NCI-H345 treated with DMSO at 0.1 percent for 48 hours (cell line): ENCODE measurements around the gene RPL34.
"Not testable (repeated sequence)": the region's sequence is repeated elsewhere in the genome, so short reads cannot be mapped to it uniquely, and the experiment has no call there.

ENCODE experiments used
- DNase-seq: peaks from one replicate; lab custom pipeline; 2025; ENCODE audit not compliant: unreplicated experiment; lab: John Stamatoyannopoulos, UW

Gene RPL34

DNA sequence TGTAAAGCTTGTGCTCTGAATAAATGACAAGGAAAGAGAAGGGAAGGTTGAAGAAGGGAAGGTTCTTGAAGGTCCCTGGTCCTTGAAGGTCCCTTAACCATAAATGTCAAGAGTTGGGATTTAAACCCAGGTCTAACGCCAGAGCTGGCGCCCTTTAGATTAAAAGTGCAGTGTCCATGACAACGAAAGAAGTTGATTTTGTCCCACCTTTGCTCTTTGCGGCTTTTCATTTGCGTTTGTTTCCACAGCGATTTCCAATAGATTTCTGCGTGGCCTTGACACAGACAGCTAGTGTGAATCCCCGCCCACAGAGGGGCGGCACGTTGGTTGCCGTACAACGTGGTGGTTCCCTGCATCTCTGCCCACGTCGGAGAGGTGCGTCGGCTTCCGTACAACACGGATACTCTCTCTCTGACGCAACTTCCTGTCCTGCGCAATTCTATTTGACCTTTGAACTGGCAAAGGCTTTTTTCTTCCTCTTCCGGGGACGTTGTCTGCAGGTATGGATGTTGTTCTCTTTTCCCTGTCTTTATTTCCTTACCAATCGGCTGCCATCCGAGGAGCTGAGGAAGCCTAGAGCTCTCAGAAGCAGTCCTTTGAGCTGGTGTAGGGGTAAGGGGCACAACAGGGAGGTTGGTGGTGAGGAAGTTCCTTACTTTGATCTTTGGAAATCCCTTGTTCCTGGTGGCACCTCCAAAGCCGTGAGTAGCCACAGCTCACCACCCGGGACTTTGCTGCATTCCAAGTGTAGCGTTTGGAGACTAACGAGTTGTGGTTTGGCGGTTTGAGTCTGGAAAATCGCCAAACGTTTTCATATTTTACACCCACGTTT, at the start of gene RPL34:
Gene RPL34, plus strand, starts transcription at position 476 of the 832 bp plus-strand sequence. CDS start 1,384 bp downstream, outside the sequence.
- DNase-seq: peak; percentile 84

DNA sequence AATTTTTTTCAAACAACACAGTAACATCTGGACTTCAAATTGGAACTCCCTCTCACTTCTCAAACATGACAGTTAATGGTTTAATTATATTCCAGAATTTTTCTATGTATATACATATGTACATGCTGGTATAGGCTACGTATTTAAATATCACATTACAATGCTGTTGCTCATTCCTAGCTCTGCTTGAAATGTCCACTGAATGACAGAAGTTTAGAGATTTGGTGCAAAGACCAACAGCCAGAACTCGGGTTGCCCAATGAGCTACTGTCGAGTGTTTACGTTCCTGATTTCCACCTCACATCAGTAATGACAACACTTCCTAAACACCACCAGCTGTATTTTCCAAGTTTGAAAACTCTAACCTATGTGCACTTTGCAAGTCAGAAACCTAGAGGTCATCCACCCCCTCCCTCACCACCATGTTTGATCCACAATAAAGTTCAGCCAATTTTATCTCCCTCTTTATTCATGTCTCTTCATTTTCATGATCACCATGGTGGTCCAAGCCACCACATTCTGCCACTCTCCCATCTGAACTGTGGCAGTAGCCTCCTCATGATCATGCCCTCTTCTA, 49.3 kb upstream of the RPL34 start:
- DNase-seq: no peak

DNA sequence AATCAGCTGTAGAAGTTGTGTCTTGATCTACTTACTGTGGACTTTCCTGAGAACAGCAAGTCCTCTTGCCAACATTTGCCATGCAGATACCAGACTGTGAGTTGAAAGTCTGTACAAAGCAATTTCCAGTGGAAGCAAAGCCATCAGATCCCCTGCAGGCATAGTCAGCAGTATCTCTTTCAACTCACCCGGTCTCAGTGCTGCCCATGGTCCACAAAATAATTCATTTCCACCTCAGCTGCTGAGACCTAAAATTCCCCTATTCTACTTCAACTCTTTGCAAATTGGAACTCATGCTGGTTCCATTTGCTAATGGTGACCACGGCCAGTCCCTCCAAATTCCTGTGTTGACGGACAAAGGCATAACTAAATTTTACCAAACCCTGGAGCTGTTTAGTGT, 46.0 kb upstream of the RPL34 start:
- no peak for DNase-seq

DNA sequence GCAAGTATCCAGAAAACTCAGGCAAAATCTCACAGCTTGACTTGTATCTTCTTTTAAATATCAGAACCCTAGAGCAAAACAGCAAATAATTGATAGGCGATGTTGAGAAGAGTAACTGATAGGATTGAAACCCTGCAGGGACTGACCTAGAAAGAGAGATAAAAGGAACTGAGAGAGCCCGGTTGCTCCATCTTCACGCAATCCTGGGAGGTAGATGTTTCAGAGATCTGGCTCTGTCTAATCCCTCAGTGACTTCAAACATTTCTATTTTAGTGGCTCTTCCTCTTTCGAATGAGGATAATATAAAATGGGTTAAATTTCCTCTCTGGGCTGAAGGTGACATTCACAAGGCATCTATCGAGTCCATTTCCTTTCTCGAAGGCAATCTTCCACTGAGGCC, 39.3 kb upstream of the RPL34 start:
- no peak for DNase-seq

DNA sequence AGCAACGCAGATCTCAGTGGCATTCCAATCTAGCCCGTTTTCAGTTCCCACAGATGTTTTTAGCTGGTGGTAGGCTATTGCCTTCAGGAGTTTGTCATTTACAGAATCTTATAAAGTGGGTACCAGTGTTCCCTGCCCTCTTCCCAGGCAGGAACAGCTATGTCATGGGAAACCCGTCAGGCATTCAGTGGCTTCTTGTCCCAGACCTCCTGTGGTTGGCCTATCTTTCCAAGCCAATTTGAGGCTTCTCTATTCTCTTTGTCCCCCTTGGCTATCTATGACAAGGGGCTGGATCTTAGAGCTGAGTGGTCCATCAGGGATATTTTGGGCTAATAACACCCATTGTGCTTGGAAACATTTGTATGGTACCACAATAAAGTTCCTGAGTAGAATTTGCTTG, 33.6 kb upstream of the RPL34 start:
- no peak for DNase-seq

DNA sequence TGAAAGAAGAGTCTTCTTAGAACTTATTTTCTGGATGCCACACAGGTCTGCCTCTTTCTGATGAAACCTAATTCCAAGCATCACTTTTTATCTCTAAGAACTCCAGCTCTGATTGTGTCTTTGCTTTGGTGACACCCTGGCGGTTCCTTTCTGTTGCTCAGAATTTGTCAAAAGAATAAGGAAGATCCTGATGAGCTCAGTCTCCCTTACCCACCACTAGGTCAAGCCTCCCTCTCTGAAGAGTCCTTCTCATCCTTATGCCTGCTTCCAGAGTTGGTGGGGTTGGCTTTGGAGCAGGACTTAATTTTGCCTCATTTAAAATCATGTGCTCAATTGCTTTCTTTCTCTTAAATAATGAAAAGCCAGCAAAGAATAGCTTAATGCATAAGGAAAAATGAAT, 31.5 kb upstream of the RPL34 start:
- no peak for DNase-seq

DNA sequence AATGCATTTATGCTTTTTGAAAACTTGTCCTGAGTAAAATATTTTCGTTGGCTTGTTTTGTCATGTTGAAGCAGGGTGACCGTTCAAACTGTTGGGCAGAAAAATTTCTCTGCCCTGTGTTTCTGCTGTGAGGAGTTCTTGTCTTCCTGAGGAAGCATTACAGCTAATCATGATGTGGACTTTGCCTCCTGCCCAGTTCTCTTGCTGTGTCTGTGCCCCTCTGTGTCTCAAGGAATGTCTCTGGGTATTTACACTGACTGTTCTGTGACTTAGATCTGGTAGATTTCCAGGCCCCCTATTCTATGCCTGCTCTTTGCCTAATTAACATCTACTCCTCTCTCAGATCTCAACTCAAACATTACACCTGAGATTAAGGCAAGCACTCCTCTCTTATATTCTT, 30.4 kb upstream of the RPL34 start:
- DNase-seq: no peak

DNA sequence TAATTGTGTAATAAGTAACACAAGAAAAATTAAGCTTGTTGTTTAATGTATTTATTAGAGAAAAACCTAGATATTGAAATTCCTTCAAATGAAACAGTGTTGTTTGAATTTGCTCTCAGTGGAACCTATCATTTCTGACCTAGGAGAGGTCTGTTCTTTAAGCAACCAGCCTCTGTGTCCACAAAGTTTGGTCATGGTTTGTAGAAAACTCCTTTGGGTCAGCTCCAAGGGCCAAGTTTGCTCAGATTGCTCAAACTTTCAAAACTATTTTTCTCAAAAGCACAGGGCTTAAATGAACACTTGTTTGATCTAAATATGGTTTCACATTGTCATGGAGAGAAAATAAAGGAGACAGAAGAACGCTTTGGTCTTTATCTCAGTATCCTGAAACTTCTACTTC, 29.6 kb upstream of the RPL34 start:
- no peak for DNase-seq

DNA sequence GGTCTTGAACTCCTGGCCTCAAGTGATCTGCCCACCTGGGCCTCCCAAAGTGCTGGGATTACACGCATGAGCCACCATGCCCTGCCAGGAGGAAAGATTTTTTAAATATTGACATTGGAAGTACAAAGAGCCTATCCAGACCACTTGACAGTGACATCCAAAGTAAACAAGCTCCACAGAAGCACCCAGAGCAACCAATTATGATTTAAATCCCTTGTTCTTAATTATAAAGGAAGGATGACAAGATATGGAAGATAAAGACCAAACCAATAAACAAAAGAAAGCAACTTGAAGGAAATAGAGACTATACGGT, 27.7 kb upstream of the RPL34 start:
- DNase-seq: peak; percentile 22

DNA sequence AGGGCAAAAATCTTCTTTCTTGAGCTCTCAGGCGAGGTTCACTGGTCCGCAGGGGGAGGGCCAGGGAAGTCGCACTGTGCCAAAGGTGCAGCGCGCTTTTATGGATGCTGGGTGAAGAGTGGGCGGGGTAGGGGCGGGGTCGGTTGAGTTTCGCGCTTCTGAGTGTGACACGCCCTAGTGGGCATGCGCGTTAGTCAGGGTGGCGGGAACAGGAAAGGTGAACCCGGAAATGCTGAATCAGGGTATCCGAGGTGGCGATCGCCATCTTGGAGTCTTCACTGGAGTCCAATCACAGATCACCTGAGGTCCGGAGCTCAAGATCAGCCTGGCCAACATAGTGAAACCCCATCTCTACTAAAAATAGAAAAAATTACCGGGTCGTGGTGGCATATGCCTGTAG, 26.1 kb upstream of the RPL34 start:
- not testable (repeated sequence) for DNase-seq

DNA sequence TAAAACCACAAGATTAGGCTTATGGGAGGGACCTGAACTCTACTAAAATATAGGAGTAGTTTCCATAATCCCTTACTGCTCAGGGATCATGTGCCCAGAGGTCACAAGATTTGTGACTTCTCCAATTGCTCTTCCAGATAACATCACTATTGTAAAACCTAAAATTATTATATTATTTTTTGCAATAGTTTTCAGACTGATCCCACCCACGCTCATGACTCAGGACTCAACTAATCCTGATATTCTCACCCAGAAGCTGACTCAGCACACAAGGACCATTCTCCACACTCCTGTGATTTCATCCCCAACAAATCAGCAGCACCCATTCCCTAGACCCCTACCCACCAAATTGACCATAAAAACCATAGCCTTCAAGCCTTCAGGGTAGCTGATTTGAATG, 24.0 kb upstream of the RPL34 start:
- DNase-seq: no peak

DNA sequence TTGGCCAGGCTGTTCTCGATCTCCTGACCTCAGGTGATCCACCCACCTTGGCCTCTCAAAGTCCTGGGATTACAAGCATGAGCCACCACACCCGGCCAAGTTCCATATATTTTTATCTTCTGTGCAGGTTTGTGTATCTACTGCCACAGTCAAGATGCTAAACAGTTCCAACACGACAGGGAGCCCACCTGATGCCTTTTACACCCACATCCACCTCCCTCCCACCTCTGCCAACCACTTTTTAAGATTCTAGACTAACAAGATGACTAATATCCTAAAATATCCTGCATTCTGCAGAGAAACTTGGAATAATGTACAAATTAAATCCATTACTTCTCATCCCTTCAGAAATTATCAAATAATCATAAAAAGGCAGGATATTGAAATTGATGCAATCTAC, 19.3 kb upstream of the RPL34 start:
- no peak for DNase-seq

DNA sequence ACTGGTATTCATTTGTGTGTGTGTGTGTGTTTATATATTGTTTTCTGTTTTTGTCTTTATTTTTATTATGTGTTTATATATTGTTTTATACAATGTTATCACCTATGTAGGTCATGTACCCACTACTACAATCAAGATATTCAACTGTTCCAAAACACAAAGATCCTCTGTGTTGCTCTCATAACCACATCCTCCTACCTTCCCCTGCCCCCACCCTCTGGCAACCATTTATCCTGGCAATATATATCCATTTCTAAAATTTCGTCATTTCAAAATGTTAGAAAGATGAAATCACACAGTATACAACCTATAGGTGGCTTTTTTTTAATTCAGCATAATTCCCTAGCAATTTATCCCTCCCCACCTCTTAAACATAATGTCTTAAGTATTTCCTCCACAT, 18.8 kb upstream of the RPL34 start:
- no peak for DNase-seq

DNA sequence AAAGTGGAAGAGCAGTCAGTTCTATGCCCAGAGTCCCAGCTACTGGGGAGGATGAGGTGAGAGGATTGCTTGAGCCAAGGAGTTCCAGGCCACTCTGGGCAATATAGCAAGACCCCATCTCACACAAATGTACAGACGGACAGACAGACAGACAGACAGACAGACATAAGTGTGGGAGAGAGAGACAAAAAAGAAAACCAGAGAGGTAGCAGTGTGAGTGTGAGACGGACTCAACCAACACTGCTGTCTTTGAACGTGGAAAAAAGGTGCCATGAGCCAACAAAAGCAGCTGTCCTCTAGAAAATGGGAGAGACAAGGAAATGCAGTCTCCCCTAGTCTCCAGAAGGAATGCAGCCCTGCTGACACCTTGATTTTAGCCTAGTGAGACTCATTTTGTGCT, 18.2 kb upstream of the RPL34 start:
- DNase-seq: no peak

DNA sequence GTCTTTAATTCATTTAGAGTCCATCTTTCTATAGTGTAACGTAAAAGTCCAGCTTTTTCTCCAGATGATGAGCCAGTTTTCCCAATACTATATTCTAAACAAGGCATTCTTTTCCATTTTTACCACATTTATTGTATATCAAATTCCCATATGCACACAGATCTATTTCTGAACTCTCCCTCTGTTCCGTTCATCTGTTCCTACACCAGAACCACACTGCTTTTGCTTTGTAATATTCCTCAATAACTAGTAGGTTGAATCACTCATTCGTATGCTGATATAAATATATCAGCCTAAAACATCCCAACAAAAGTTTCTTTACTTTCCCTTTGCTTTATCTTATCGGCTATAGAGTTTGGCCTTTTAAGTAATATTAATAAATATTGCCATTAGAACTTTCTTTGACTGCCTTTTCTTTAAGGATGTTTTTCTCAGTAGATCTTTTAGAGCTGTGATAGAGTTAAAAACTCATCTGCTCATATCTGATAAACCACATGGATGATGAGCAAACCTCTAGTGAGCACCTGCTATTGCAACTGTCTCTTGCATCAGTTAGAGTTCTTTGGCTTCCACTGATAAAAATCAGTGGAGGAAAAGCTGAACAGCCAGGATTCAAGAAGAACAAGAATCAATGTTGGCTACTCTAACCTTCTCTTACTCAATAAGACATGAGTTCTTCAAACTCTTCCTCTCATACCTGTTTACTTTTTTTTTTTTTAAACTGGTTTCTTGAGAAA, 13.1 kb upstream of the RPL34 start:
- no peak for DNase-seq

DNA sequence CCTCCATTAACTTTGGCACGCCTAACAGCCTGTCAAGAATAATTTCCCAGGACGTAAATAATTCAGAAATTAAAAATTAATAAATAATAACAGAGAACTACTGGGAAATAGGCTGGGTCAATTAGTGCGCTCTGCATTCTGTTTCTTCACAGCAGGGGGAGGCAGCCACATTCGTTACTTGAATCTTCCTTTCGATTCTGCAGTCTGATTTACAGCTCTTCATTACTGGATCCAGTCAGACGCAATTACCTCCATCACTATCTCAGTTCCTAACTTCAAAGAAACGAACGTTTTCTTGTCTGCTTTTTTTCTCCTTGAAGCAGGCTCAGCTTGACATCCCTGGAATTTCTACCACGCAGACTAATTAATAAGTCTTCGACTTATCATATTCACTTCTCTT, 9.0 kb upstream of the RPL34 start:
- no peak for DNase-seq

DNA sequence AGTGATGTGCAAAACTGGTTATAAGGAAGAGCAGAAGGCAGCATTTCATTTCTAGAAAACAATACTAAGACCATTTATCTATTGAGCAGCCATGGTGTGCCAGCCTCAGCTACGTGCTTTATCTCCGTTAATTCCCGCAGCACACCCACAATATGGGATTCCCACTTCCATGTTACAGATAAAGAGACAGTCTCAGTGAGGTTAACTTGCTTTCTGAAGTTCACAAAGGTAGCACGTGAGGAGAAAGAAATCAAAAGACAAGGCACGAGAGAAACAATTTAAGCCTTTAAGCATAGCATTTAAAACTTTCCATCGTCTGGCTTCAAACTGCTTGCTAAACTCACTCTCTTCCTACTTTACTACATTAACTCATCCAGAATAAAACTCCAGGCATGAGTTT, 8.0 kb upstream of the RPL34 start:
- no peak for DNase-seq

DNA sequence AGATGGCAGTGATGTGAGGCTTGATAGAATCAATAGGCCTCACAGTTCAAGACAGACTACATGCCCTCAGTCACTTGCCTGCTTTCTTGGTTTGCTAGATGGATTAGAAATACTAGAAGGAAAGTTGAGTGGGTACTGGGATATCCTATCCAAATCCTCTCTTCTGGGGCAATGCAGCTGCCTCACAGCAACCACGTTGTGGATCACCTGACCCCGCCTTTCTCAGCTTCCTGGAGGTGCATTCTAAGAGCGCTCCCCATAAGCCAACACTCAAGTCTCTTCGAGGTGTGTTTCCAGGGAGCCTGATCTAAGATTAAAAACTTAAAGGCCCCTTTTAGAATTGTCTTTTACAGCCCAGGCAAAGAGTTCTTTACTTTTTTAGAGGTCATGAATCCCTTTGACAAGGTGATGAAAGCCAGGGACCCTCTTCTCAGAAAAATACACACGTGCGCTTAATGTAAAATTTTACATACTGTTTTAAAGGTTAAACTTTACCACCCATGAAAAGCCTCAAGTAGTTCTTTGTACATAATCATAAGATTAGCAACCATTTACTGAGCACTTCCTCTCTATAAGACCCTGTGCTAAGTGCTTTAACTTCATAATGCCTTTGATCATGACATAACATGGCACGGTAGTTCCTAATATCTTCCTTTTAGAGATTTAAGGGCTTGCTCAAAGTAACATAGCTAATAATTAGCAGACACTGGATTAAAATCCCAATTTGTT, 840 bp upstream of the RPL34 start:
- DNase-seq: no peak

DNA sequence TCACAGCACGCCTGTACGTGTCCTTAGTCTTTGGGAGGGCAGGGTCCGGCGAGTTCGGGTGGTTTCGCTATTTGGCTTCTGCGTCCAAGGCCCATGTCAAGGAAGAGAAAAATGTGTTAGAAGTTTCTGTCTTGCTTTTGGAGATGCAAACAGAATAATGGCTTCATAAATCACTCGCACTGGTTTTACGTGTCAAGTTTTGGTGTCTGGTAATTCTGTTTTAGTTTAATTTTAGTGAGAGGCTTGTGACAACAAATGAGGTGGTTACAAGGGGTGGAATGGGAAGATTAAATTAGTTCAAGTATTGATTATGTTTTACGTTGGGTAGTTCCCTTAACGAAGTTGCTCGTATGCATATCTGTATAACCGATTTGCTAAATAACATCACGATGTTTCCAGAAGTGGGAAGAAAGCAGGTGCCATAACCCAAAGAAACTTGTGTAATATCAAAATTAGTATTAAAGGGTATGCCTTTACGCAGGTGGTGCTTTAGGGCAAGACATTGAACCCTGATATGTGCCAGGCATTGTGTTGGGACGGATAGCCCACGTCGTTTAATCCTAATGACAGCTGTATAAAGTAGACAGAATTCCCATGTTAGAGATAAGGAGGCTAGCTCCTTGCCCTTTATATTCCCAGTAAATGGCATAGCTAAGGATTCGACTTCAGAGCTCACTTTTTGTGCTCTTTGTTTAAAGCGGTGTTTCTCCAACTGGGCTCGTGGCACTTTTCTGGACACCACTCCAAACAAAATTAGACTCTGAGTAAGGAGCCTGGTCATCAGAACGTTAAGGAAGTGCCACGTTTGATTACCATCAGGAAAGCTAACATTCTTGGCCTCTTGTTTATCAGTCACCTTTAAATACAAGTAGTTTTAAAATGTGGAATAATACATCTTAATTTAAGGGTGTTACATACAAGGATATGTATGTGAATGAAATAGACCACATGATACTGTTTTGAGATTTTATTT, 843 bp downstream of the RPL34 start:
- DNase-seq: no peak

DNA sequence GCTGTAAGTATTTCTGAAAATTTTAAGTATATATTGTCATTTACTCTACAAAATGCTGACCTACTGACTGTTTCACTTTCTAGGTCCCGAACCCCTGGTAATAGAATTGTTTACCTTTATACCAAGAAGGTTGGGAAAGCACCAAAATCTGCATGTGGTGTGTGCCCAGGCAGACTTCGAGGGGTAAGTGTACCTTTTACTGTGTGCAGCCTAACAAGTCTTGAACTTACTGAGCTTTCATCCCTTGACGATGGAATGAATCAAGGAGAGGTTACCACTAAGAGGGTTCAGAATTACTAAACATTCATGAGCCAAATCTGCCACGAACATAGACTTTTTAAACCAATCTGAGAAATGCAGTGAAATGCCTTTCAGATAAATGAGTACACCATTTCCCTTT, 1.6 kb downstream of the RPL34 start:
- no peak for DNase-seq

DNA sequence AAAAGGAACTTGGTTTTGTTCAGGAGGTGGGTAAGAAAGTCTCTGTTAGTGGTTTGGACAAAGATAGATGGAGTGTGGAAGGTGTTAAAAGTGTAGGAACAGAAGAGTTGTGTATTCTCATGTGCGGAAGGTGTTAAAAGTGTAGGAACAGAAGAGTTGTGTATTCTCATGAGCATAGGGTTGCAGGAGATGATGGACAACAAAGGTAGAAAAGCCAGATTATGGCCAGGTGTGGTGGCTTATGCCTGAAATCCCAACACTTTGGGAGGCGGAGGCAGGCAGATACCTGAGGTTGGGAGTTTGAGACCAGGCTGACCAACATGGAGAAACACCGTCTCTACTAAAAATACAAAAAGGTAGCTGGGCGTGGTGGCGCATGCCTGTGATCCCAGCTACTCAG, 2.5 kb downstream of the RPL34 start:
- DNase-seq: no peak
